ENCODE measurements around the gene FDX2. TPM values are rescaled to one million over a fixed set of nuclear protein-coding genes. Genes with fewer than 3 reads are reported as not detected.

The FDX2 gene
- total and polyA plus RNA-seq, 2 of the 13 experiments (the other 11 are each of a cell fraction or from before 2014, with no cell fraction given): 21.0 to 24.7 TPM

Small RNA genes lying within 50 kb of the gene (small RNA-seq; reads per million reads assigned to genes)
- gene AC011511.1 (ENCODE audit: insufficient read depth in 2 of 3, insufficient read length in 3 of 3, low read depth in 2 of 3, low replicate concordance in 1 of 3) (0 reads per million in 3 experiments), gene AC011511.4 (ENCODE audit: insufficient read depth in 2 of 3, insufficient read length in 3 of 3, low read depth in 2 of 3, low replicate concordance in 1 of 3) (0 reads per million in 3 experiments)

Other genes with a start within 250 kb of the FDX2 start
- 8.9 and 12.3 TPM in 2 replicates for gene SHFL, start 229.7 kb downstream of the FDX2 start, total RNA-seq (2016; rRNA removed; fragmentation: Illumina TruSeq; extraction: Trizol)
- gene SHFL, start 229.7 kb downstream of the FDX2 start, polyA plus RNA-seq (2011; rRNA removed): 36.4 and 47.5 TPM in 2 replicates
- gene ANGPTL6, start 213.3 kb downstream of the FDX2 start, total RNA-seq (2016; rRNA removed; fragmentation: Illumina TruSeq; extraction: Trizol): 0.15 TPM in 1 of 2 replicates, not detected in the other
- 1.4 and 2.2 TPM in 2 replicates for gene ANGPTL6, start 213.3 kb downstream of the FDX2 start, polyA plus RNA-seq (2011; rRNA removed)
- 23.9 and 36.2 TPM in 2 replicates for gene PPAN, start 209.7 kb downstream of the FDX2 start, total RNA-seq (2016; rRNA removed; fragmentation: Illumina TruSeq; extraction: Trizol)
- 41.9 and 53.5 TPM in 2 replicates for gene PPAN, start 209.7 kb downstream of the FDX2 start, polyA plus RNA-seq (2011; rRNA removed)
- gene P2RY11, start 204.3 kb downstream of the FDX2 start, total RNA-seq (2016; rRNA removed; fragmentation: Illumina TruSeq; extraction: Trizol): 1.5 and 4.0 TPM in 2 replicates
- 7.8 and 13.2 TPM in 2 replicates for gene P2RY11, start 204.3 kb downstream of the FDX2 start, polyA plus RNA-seq (2011; rRNA removed)
- 173 and 206 TPM in 2 replicates for gene EIF3G, start 196.1 kb downstream of the FDX2 start, total RNA-seq (2016; rRNA removed; fragmentation: Illumina TruSeq; extraction: Trizol)
- gene EIF3G, start 196.1 kb downstream of the FDX2 start, polyA plus RNA-seq (2011; rRNA removed): 135 and 141 TPM in 2 replicates
- 71.3 and 91.1 TPM in 2 replicates for gene DNMT1, start 121.1 kb downstream of the FDX2 start, total RNA-seq (2016; rRNA removed; fragmentation: Illumina TruSeq; extraction: Trizol)
- 24.5 and 31.2 TPM in 2 replicates for gene DNMT1, start 121.1 kb downstream of the FDX2 start, polyA plus RNA-seq (2011; rRNA removed)
- gene S1PR2, start 84.7 kb downstream of the FDX2 start, total RNA-seq (2016; rRNA removed; fragmentation: Illumina TruSeq; extraction: Trizol): 0.93 and 1.3 TPM in 2 replicates
- 0.91 and 1.2 TPM in 2 replicates for gene S1PR2, start 84.7 kb downstream of the FDX2 start, polyA plus RNA-seq (2011; rRNA removed)
- gene MRPL4, start 63.8 kb downstream of the FDX2 start, total RNA-seq (2016; rRNA removed; fragmentation: Illumina TruSeq; extraction: Trizol): 36.7 and 40.6 TPM in 2 replicates
- gene MRPL4, start 63.8 kb downstream of the FDX2 start, polyA plus RNA-seq (2011; rRNA removed): 42.5 and 45.4 TPM in 2 replicates
- 12.8 and 37.9 TPM in 2 replicates for gene ICAM1, start 44.9 kb downstream of the FDX2 start, total RNA-seq (2016; rRNA removed; fragmentation: Illumina TruSeq; extraction: Trizol)
- gene ICAM1, start 44.9 kb downstream of the FDX2 start, polyA plus RNA-seq (2011; rRNA removed): 98.4 and 153 TPM in 2 replicates
- gene ICAM4, start 29.1 kb downstream of the FDX2 start, total RNA-seq (2016; rRNA removed; fragmentation: Illumina TruSeq; extraction: Trizol): 1.5 and 2.9 TPM in 2 replicates
- 3.1 and 4.0 TPM in 2 replicates for gene ICAM4, start 29.1 kb downstream of the FDX2 start, polyA plus RNA-seq (2011; rRNA removed)
- gene ICAM5, start 26.1 kb downstream of the FDX2 start, total RNA-seq (2016; rRNA removed; fragmentation: Illumina TruSeq; extraction: Trizol): 0.46 TPM in 1 of 2 replicates, not detected in the other
- 1.6 and 1.9 TPM in 2 replicates for gene ICAM5, start 26.1 kb downstream of the FDX2 start, polyA plus RNA-seq (2011; rRNA removed)
- gene ZGLP1, start 6.2 kb downstream of the FDX2 start, total RNA-seq (2016; rRNA removed; fragmentation: Illumina TruSeq; extraction: Trizol): 0.56 and 2.4 TPM in 2 replicates
- gene ZGLP1, start 6.2 kb downstream of the FDX2 start, polyA plus RNA-seq (2011; rRNA removed): 3.0 and 4.7 TPM in 2 replicates
- 7.9 and 17.7 TPM in 2 replicates for gene RAVER1, start 17.5 kb upstream of the FDX2 start, total RNA-seq (2016; rRNA removed; fragmentation: Illumina TruSeq; extraction: Trizol)
- gene RAVER1, start 17.5 kb upstream of the FDX2 start, polyA plus RNA-seq (2011; rRNA removed): 3.6 and 4.4 TPM in 2 replicates
- 21.0 and 25.1 TPM in 2 replicates for gene ICAM3, start 23.6 kb upstream of the FDX2 start, total RNA-seq (2016; rRNA removed; fragmentation: Illumina TruSeq; extraction: Trizol)
- 14.1 and 16.3 TPM in 2 replicates for gene ICAM3, start 23.6 kb upstream of the FDX2 start, polyA plus RNA-seq (2011; rRNA removed)
- 39.9 and 60.1 TPM in 2 replicates for gene TYK2, start 64.6 kb upstream of the FDX2 start, total RNA-seq (2016; rRNA removed; fragmentation: Illumina TruSeq; extraction: Trizol)
- 38.8 and 40.8 TPM in 2 replicates for gene TYK2, start 64.6 kb upstream of the FDX2 start, polyA plus RNA-seq (2011; rRNA removed)
- gene CDC37, start 87.5 kb upstream of the FDX2 start, total RNA-seq (2016; rRNA removed; fragmentation: Illumina TruSeq; extraction: Trizol): 134 and 158 TPM in 2 replicates
- 177 and 191 TPM in 2 replicates for gene CDC37, start 87.5 kb upstream of the FDX2 start, polyA plus RNA-seq (2011; rRNA removed)
- 1.1 TPM in 2 replicates for gene PDE4A, start 104.5 kb upstream of the FDX2 start, total RNA-seq (2016; rRNA removed; fragmentation: Illumina TruSeq; extraction: Trizol)
- gene PDE4A, start 104.5 kb upstream of the FDX2 start, polyA plus RNA-seq (2011; rRNA removed): 4.1 TPM in 2 replicates
- 72.9 and 75.5 TPM in 2 replicates for gene KEAP1, start 187.3 kb upstream of the FDX2 start, total RNA-seq (2016; rRNA removed; fragmentation: Illumina TruSeq; extraction: Trizol)
- 56.7 and 72.4 TPM in 2 replicates for gene KEAP1, start 187.3 kb upstream of the FDX2 start, polyA plus RNA-seq (2011; rRNA removed)
- gene S1PR5, start 201.4 kb upstream of the FDX2 start, total RNA-seq (2016; rRNA removed; fragmentation: Illumina TruSeq; extraction: Trizol): not detected in 2 replicates
- 0.04 TPM in 1 of 2 replicates, not detected in the other for gene S1PR5, start 201.4 kb upstream of the FDX2 start, polyA plus RNA-seq (2011; rRNA removed)
- gene ATG4D, start 227.9 kb upstream of the FDX2 start, total RNA-seq (2016; rRNA removed; fragmentation: Illumina TruSeq; extraction: Trizol): 9.3 and 19.0 TPM in 2 replicates
- gene ATG4D, start 227.9 kb upstream of the FDX2 start, polyA plus RNA-seq (2011; rRNA removed): 17.8 and 22.9 TPM in 2 replicates
- 10.2 and 11.7 TPM in 2 replicates for gene KRI1, start 250.0 kb upstream of the FDX2 start, total RNA-seq (2016; rRNA removed; fragmentation: Illumina TruSeq; extraction: Trizol)
- 9.1 and 12.7 TPM in 2 replicates for gene KRI1, start 250.0 kb upstream of the FDX2 start, polyA plus RNA-seq (2011; rRNA removed)